Suprapubic skin (tissue), 4 donors: ENCODE data around the gene C1QTNF2.

Experiments used
- EP300 ChIP-seq: sonication (generic); formaldehyde crosslinking; IDR thresholded peaks from one replicate; pipeline ENCODE4 v1.6.1; 2017; ENCODE audit warnings: antibody characterized with exemption
- POLR2AphosphoS5 ChIP-seq, 3 donors: sonication (generic); formaldehyde crosslinking; IDR thresholded peaks; one replicate each; pipeline ENCODE4 v1.6.1; 2017; ENCODE audit warnings: antibody characterized with exemption in 3 of 3
- TF ChIP-seq, protein P1 (sequence below), 2 donors: fragments of 200-600 bp in 1 of 2; fragments of 450-650 bp in 1 of 2; sonication (generic) in 1 of 2; IDR thresholded peaks; one replicate each; pipeline ENCODE4 v1.5.1; 2016 to 2019; ENCODE audit warnings: antibody characterized with exemption in 2 of 2, mild to moderate bottlenecking in 1 of 2, moderate library complexity in 1 of 2

DNA sequence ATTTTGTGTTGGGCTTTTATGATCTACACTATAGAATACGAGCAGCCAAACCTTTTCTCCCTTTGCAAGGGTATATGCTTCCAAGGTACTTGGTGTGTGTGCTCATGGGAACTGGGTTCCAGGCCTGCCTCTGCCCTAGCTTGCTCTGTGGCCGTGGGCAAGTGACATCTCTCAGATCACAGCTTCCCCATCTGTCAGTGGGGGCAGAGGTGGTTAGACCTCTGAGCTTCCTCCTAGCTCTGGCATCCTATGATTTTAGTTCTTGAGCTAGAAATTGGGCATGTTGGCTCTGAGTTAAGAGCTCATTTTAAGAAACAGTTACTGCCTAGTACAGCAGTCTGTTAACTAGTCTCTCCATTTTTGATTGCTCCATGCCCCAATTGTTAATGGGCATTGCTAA lies 45.5 kb downstream of the C1QTNF2 start:
- TF ChIP-seq, protein P1, sequence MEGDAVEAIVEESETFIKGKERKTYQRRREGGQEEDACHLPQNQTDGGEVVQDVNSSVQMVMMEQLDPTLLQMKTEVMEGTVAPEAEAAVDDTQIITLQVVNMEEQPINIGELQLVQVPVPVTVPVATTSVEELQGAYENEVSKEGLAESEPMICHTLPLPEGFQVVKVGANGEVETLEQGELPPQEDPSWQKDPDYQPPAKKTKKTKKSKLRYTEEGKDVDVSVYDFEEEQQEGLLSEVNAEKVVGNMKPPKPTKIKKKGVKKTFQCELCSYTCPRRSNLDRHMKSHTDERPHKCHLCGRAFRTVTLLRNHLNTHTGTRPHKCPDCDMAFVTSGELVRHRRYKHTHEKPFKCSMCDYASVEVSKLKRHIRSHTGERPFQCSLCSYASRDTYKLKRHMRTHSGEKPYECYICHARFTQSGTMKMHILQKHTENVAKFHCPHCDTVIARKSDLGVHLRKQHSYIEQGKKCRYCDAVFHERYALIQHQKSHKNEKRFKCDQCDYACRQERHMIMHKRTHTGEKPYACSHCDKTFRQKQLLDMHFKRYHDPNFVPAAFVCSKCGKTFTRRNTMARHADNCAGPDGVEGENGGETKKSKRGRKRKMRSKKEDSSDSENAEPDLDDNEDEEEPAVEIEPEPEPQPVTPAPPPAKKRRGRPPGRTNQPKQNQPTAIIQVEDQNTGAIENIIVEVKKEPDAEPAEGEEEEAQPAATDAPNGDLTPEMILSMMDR (IDR thresholded peaks at IDR 0.05): no peak
- TF ChIP-seq EP300 (no peak), POLR2AphosphoS5 (IDR thresholded peaks at IDR 0.05) (no peak)
